CD4-positive, alpha-beta T cell treated with Interleukin-15 for 4 hours (primary cell): ENCODE data around the gene PRLHR.

Source experiments
- DNase-seq: peaks from one replicate; pipeline ENCODE4 v3.0.0-alpha.2; 2020; ENCODE audit warnings: low spot score

PRLHR gene

GRCh38 chr10:118587881-118588651 is 7.4 kb downstream of the PRLHR start:
- no peak for DNase-seq

DNA sequence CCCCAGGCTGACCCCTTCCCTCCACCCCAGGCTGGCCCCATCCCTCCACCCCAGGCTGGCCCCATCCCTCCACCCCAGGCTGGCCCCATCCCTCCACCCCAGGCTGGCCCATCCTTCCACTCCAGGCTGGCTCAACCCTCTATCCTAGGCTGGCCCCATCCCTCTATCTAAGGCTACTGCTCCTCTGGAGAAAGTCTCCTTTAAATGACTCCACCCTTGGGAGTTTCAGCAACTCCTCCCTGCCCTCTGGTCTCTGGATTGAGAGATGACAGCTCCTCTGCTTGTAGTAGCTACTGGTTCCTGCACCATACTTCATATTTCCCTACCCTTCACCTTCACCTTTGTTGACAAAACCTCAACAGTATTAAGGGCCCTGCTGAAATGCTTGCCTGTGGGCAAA is 8.5 kb downstream of the PRLHR start:
- no peak for DNase-seq

DNA sequence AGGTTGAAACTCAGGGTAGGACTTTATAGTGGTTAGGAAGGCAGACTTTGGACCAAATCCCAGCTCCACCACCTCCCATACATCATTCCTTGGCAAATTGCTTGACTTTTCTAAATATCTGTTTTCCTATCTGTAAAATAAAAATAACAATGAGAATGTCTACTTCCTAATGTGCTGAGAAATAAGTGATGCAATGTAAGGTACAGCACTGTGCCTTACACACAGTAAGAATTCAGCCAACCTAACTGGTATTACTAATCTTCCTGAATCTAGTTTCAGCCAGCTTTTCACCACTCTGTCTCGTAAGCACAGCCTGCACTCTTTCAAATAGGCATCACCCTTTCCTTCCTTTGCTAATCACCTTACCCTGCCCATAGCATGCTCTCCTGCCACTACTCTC is 9.7 kb downstream of the PRLHR start:
- DNase-seq: no peak

DNA sequence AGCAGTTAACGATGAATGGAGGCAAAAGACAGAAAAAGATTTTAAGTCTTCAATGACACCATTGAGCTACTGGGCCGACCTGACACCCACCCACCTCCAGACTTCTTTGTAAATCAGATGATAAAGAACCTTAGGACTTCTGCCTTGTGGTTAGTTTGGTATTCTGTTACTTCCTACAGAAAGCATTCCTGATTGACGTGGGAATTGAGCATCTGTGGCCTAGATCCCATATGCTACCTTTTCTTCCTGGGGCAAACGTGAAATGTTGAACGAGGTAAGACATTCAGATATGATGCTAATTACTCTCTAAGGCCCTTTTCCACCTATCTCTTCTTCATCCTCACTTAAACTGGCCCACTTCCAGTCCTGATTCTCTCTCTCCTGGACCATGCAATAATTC is 10.2 kb downstream of the PRLHR start:
- DNase-seq: no peak

GRCh38 chr10:118584181-118584954 is 11.1 kb downstream of the PRLHR start:
- DNase-seq: no peak

- DNase-seq: no peak
These were observed 11.8 kb downstream of the PRLHR start for GRCh38 chr10:118583611-118584010.

GRCh38 chr10:118582511-118582910 is 12.9 kb downstream of the PRLHR start:
- no peak for DNase-seq

GRCh38 chr10:118581340-118581739 is 14.1 kb downstream of the PRLHR start:
- no peak for DNase-seq

DNA sequence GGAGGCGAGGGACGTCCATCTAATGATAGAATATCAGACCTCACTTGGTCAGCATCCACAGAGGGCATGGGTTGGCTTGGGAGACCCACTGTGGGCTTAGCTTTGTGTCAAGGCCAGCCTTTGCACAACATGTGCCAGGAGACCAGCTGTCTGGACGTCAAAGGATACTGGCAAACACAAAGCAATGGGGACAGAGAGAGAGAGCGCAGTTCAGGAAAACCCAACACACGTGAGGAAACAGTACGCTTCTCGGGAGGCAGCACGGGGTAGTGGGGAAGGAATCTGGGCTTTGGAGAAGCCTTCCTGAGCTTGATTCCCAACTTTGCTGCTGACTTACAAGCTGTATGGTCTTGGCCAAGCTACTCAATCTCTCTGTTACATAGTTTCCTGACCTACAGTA is 14.7 kb downstream of the PRLHR start:
- DNase-seq: no peak

DNA sequence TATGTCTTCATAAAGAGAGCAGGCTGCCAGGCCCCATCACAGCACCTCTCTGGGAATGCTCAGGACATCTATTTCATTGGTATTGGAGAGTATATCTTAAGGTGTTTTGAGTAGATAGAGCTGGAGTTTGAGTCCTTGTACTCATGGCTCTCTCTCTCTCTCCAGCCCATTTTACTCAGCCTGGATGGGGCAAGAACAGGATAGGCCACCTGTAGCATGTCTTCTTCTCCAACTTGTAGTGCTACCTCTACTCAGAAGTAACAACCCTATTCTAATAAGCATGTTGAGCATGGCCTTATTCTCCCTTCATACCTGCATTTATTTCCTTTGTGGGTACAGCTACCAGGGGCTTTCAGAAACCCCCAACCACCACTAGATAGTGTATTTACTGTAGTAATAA is 21.9 kb downstream of the PRLHR start:
- DNase-seq: no peak

DNA sequence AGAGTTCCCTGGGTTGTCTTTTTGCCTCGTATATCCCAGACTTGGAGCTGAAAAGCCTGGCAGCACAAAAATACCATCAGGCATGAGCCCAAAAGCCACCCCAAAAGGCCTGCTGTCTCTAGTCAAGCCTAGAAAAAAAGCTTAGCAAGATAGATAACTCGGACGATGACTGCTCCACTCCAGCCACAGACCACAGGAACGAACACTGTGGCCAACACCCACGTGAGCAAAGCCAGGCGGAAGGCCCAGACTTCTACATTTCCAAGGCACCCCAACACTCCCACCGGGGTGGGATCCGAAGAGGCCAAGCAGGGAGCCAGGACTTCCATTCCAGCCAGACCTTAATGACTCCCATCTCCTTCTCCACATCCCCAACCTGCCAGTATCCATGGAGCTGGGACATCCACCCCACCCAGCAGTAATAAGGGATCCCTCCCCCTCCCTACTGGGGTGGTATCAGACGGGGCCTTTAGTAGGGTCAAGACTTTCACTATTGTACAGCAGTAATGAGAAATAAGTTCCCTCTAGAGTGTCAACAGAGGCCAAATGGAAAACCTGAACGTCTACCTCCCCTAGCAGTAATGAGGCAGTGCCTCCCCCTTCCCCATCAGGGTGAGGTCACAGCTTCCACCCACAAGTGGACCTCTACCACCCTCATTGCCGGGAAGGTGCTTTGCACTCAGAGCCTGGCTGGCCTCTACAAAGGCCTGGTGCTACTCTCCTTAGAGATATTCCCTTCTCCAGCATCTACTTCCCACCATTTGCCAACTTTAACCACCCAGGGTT is 23.0 kb downstream of the PRLHR start:
- DNase-seq: no peak

DNA sequence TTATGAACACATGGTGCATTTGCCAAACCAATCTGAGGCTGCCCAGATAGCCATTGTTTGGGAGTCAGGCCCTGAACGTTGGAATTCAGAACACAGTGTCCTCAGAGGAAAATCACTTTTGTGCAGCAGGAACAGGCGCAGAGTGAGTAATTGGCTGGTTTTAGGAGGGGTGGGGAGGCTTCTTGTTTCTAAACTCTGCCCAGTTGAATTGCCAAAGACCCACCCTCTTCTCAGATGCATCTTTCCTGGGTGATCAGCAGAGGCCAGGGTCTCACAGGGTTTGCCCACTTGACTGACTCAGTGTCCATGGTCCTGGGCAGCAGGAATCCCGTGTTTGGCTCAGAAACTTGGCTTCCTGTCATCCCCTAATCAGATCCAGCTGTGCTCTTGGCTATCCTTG is 24.3 kb downstream of the PRLHR start:
- no peak for DNase-seq

DNA sequence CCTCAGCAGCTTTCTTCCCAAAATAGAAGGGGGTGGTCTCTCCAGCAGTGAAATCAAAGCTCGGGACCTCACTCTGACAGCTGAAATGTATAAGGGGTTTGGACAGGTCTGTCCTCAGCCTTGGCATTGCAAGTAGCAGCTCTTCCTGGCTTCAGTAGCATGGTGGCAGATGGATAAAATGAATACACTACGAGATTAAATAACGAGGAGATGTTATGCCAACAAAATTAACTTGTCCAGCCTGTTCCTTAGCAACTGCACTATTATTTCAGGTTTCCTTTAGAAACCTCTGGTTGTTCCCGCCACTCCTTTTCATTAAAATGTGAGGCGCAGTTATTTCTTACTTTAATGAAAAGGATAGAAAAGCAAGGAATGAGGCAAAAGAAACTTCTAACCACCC is 24.9 kb downstream of the PRLHR start:
- no peak for DNase-seq

DNA sequence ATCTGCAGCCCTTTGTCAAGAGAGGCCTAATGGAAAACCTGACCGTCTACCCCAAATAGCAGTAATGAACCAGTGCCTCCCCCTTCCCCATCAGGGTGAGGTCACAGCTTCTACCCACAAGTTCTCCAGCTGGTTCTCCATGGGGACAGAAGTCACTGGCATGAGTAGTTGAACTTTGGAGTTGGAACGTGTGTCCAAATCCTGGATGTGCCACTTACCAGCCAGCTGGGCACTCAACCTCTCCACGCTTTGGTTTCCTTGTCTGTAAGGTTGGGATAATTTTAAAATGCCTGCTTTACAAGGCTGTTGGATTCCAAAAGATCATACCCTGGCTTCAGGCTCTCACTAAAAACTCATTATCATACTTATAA is 25.6 kb downstream of the PRLHR start:
- DNase-seq: no peak

DNA sequence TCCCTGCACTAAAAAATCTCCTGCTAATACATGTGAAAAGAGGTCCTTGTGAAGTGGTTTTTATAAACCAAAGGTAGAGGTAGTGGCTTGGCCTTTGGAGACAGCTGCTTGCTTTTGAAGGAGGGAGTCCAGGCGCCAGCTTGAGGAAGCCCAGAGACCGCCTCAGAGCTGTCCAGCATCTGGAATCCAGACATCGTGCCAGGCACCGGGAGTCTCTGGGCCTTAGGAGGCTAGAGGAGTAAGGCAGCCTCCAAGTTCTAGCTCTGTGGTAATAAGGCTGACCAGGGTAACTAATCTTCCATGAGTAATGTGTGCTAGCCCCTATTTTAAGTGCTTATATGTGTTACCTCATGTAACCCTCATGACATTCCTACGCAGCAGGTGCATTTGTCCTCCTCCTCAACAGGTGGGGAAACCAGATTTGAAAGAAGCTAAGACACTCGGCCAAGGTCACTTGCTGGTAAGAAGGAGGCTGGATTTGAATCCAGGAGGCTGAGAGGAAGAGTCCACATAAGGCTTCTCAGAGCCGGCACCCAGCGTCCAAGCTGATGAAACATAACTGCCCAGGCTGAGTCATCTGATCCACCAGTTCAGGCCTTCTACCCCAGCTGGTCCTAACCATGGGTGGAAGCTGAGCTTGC is 26.1 kb downstream of the PRLHR start:
- no peak for DNase-seq

GRCh38 chr10:118568327-118568848 is 27.1 kb downstream of the PRLHR start:
- peak; percentile 68 for DNase-seq

DNA sequence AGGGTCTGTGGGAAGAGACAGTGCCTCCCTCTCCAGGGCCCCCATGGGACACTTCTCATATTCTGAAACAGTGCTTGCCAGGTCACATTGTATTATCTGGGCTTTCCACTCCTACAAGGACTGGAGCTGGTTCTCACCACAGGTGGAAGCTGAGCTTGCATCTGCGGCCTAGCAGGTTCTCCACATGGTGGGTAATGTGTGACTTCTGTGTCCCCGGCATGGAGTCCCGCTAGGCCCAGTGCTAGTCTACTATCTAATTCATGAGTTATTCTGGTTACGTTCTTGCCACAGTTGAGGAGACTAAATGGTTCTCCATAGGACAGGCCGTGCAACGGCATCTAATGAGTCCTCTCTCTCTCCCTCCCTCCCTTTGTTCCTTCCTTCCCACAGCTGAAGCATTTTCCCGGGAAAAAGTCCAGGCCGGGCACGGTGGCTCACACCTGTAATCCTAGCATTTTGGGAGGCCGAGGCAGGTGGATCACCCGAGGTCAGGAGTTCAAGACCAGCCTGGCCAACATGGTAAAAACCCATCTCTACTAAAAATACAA is 27.7 kb downstream of the PRLHR start:
- no peak for DNase-seq

DNA sequence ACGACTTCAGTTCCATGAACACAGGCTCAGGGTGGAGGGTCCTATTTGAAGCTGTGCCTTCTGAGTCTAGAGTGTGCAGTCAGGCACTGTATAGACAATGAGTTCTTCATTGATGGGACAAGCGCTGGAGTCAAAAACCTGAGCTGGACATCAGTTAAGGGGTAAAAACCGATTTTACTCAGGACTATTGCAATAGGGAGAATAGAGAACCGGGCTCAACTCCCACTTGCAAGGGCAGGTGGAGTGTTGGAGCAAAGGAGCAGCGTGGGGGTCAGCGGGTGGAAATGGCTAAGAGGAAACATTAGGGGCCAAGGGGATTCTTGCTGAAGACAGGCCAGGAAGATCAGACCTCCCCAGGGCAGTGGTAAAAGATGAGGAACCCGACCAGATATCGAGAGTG is 28.5 kb downstream of the PRLHR start:
- DNase-seq: no peak

GRCh38 chr10:118565301-118566075 is 30.0 kb downstream of the PRLHR start:
- DNase-seq: no peak

DNA sequence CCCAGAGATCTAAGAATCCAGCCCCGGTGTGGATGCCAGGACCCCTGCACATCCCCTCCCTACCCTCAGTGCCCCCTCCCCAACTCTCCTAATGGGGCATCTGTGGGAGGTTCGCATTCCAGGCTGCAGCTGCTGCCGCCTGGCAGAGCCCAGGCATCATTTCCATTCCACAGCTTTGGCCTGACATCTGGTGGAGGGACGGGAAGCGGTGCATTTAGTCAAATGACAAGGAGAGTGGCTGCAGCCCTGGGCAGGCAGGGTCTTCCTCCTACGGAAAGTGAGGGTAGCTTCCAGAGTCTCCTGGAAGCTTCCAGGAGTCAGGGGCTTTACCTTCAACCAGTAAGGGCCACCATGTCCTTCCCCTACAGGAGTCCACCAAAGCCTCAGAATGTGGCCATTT is 30.8 kb downstream of the PRLHR start:
- no peak for DNase-seq

DNA sequence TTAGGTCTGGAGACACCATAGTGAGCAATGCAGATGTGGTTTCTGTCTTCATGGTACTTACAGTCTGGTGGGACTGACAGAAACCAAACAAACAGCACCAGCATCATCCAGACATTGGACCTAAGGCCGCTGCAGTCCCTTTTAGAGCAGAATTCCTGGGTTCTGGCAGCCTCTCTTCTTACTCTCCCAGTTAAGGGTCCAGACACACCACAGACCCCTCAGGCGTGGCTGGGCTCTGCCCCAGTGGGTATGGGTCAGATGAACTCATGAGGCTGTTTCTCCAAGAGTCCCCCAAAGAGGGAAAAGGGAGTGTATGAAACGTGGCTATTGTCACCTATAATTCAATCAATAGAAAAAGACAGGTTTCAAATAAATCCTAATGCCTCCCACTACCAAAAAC is 31.3 kb downstream of the PRLHR start:
- no peak for DNase-seq
